Mucosa of rectum (tissue), 2 donors: ENCODE results near the gene VPS8.

ENCODE experiments used
- H3K27ac ChIP-seq, 2 donors: one replicate each; pipeline ENCODE4 v1.7.0; 2013; ENCODE audit warnings: inconsistent platforms in 2 of 2, low read depth in 2 of 2, low read length in 2 of 2
- H3K27me3 ChIP-seq, 2 donors: one replicate each; pipeline ENCODE4 v1.7.0; 2013; ENCODE audit warnings: low read length in 2 of 2; ENCODE audit not compliant: control insufficient read depth in 2 of 2, insufficient read depth in 2 of 2
- H3K36me3 ChIP-seq, 2 donors: one replicate each; pipeline ENCODE4 v1.7.0; 2013; ENCODE audit warnings: low read length in 2 of 2; ENCODE audit not compliant: control insufficient read depth in 2 of 2, insufficient read depth in 2 of 2
- H3K4me1 ChIP-seq, 2 donors: one replicate each; pipeline ENCODE4 v1.7.0; 2013; ENCODE audit warnings: low read length in 2 of 2, mild to moderate bottlenecking in 1 of 2; ENCODE audit not compliant: control insufficient read depth in 2 of 2, insufficient read depth in 2 of 2
- H3K4me3 ChIP-seq, 2 donors: one replicate each; pipeline ENCODE4 v1.7.0; 2013; ENCODE audit warnings: low read length in 2 of 2
- H3K9ac ChIP-seq, 2 donors: one replicate each; pipeline ENCODE4 v1.7.0; 2013; ENCODE audit warnings: low read length in 2 of 2, low read depth in 1 of 2, mild to moderate bottlenecking in 1 of 2
- H3K9me3 ChIP-seq, 2 donors: one replicate each; pipeline ENCODE4 v1.7.0; 2013; ENCODE audit warnings: low read length in 2 of 2; ENCODE audit not compliant: control insufficient read depth in 2 of 2
- donor health status: healthy.
- donor health status: Normal muscosa, but diverticular disease.

Gene VPS8

GRCh38 chr3:185030399-185030798, 218.4 kb downstream of the VPS8 start:
- Histone ChIP-seq H3K4me1 (no peaks in the 10 kb centered on the region), H3K9me3 (no peaks in the 10 kb centered on the region), H3K4me3 (no peak overlapping the region), H3K27ac (no peak overlapping the region), H3K9ac (no peak overlapping the region), H3K36me3 (peaks cover 8 to 17% of the 10 kb centered on the region in 2 donors), H3K27me3 (no peaks in the 10 kb centered on the region)

GRCh38 chr3:185030951-185031350, 219.0 kb downstream of the VPS8 start:
- Histone ChIP-seq H3K9me3 (no peaks in the 10 kb centered on the region), H3K36me3 (peaks cover 5 to 17% of the 10 kb centered on the region in 2 donors), H3K9ac (no peak overlapping the region), H3K4me3 (no peak overlapping the region), H3K27me3 (no peaks in the 10 kb centered on the region), H3K4me1 (no peaks in the 10 kb centered on the region), H3K27ac (no peak overlapping the region)

- no peaks in the 10 kb centered on the region for H3K4me1 ChIP-seq
- peaks cover 0 to 2% of the 10 kb centered on the region in 2 donors for H3K9me3 ChIP-seq
- no peak overlapping the region for H3K4me3 ChIP-seq
- H3K27ac ChIP-seq = no peak overlapping the region
- H3K36me3 ChIP-seq = peaks cover 2 to 4% of the 10 kb centered on the region in 2 donors
- no peak overlapping the region for H3K9ac ChIP-seq
- H3K27me3 ChIP-seq = no peaks in the 10 kb centered on the region
These were observed 225.8 kb downstream of the VPS8 start for GRCh38 chr3:185037801-185038200.

- Histone ChIP-seq H3K27ac (no peak overlapping the region), H3K9ac (no peak overlapping the region), H3K4me1 (no peaks in the 10 kb centered on the region), H3K4me3 (no peak overlapping the region), H3K36me3 (no peaks in the 10 kb centered on the region), H3K27me3 (no peaks in the 10 kb centered on the region), H3K9me3 (peaks cover 0 to 2% of the 10 kb centered on the region in 2 donors)
These were observed 228.5 kb downstream of the VPS8 start for GRCh38 chr3:185040425-185040824.

- Histone ChIP-seq H3K4me1 (peaks cover 3 to 6% of the 10 kb centered on the region in 2 donors), H3K9ac (no peak overlapping the region), H3K27ac (no peak overlapping the region), H3K36me3 (no peaks in the 10 kb centered on the region), H3K4me3 (no peak overlapping the region), H3K9me3 (no peaks in the 10 kb centered on the region), H3K27me3 (no peaks in the 10 kb centered on the region)
These were observed 229.6 kb downstream of the VPS8 start for GRCh38 chr3:185041540-185041939.

- Histone ChIP-seq H3K36me3 (peaks cover 0 to 3% of the 10 kb centered on the region in 2 donors), H3K4me3 (no peak overlapping the region)
These were observed 230.5 kb downstream of the VPS8 start for GRCh38 chr3:185042312-185043050.

GRCh38 chr3:185046164-185046515, 234.2 kb downstream of the VPS8 start:
- H3K9me3 ChIP-seq = no peaks in the 10 kb centered on the region
- H3K9ac ChIP-seq = no peak overlapping the region
- H3K36me3 ChIP-seq = peaks cover 20 to 25% of the 10 kb centered on the region in 2 donors
- no peaks in the 10 kb centered on the region for H3K27me3 ChIP-seq
- H3K4me3 ChIP-seq = no peak overlapping the region
- peaks cover 5 to 14% of the 10 kb centered on the region in 2 donors for H3K4me1 ChIP-seq
- H3K27ac ChIP-seq = peak overlapping the region; percentile 63 to 67

More at GRCh38 chr3:185042312-185043050, 230.5 kb downstream of the VPS8 start:
- H3K9ac ChIP-seq = no peak overlapping the region
- H3K9me3 ChIP-seq = no peaks in the 10 kb centered on the region
- H3K27me3 ChIP-seq = no peaks in the 10 kb centered on the region
- peaks cover 5 to 14% of the 10 kb centered on the region in 2 donors for H3K4me1 ChIP-seq
- H3K27ac ChIP-seq = no peak overlapping the region

- Histone ChIP-seq H3K9me3 (no peaks in the 10 kb centered on the region), H3K9ac (no peak overlapping the region), H3K27me3 (no peaks in the 10 kb centered on the region), H3K4me3 (no peak overlapping the region), H3K4me1 (peaks cover 5 to 14% of the 10 kb centered on the region in 2 donors), H3K36me3 (peaks cover 20 to 29% of the 10 kb centered on the region in 2 donors), H3K27ac (peak overlapping the region; percentile 63 to 67)
These were observed 234.6 kb downstream of the VPS8 start for GRCh38 chr3:185046603-185047002.

GRCh38 chr3:185049710-185050109, 237.7 kb downstream of the VPS8 start:
- peaks cover 33 to 49% of the 10 kb centered on the region in 2 donors for H3K36me3 ChIP-seq

GRCh38 chr3:185051801-185052200, 239.8 kb downstream of the VPS8 start:
- H3K36me3 ChIP-seq = peaks cover 33 to 52% of the 10 kb centered on the region in 2 donors

More at GRCh38 chr3:185049710-185050109, 237.7 kb downstream of the VPS8 start:
- Histone ChIP-seq H3K9ac (no peak overlapping the region), H3K9me3 (no peaks in the 10 kb centered on the region), H3K27me3 (no peaks in the 10 kb centered on the region), H3K4me1 (peaks cover 5 to 14% of the 10 kb centered on the region in 2 donors), H3K27ac (no peak overlapping the region), H3K4me3 (no peak overlapping the region)

More at GRCh38 chr3:185051801-185052200, 239.8 kb downstream of the VPS8 start:
- Histone ChIP-seq H3K27me3 (no peaks in the 10 kb centered on the region), H3K27ac (no peak overlapping the region), H3K4me3 (no peak overlapping the region), H3K9ac (no peak overlapping the region), H3K9me3 (no peaks in the 10 kb centered on the region), H3K4me1 (peaks cover 0 to 5% of the 10 kb centered on the region in 2 donors)
